K562 (cell line): ENCODE measurements around the gene SCUBE1. TPM values are rescaled to one million over a fixed set of nuclear protein-coding genes. Genes with fewer than 3 reads are reported as not detected.

Source experiments
- RERE ChIP-seq: sonication (generic); formaldehyde crosslinking; IDR thresholded peaks from 2 replicates; pipeline ENCODE4 v1.8.0; 2023; ENCODE audit warnings: missing genetic modification reagents, mild to moderate bottlenecking, borderline replicate concordance
- SPI1 ChIP-seq: IDR thresholded peaks from 2 replicates; pipeline ENCODE4 v1.6.1; 2011; ENCODE audit warnings: low read depth, low read length, control low read depth, borderline replicate concordance
- polyA plus RNA-seq, 8 experiments: library from polyadenylated mRNA; depleted of rRNA in 4 of 8; stranded (reverse) in 5 of 8; unstranded in 3 of 8; fragments of >200 nt; fragmentation: Nextera tagmentation in 2 of 8; fragmentation: Illumina TruSeq in 1 of 8; extraction: Ambion mirVana in 2 of 8; extraction: Trizol in 1 of 8; gene quantifications; 2 replicates each; pipeline versions ENCODE4 v1.2.1 to v1.2.3, GENCODE V29; 2011 to 2014; ENCODE audit warnings: inconsistent platforms in 1 of 8, missing spikeins in 1 of 8
- total RNA-seq, 7 experiments: library from RNA; depleted of rRNA in 6 of 7; stranded (reverse); fragments of >200 nt in 6 of 7; fragmentation: Illumina TruSeq in 2 of 7; extraction: Trizol in 2 of 7; gene quantifications; 2 replicates each; pipeline versions ENCODE4 v1.2.1 to v1.2.3, GENCODE V29; 2011 to 2021; ENCODE audit warnings: low replicate concordance in 1 of 7
- TF ChIP-seq, protein P1 (sequence below): sonication (generic); formaldehyde crosslinking; IDR thresholded peaks from 2 replicates; pipeline ENCODE4 v1.9.0; 2022; ENCODE audit warnings: mild to moderate bottlenecking, missing genetic modification reagents

SCUBE1 gene
- total and polyA plus RNA-seq, 9 of the 15 experiments (the other 6 are each of a cell fraction or from before 2014, with no cell fraction given), result 0.03 to 0.47 (median 0.29) TPM; not detected in 6

- TF ChIP-seq RERE (CRISPR knock-in tag) (no peak), SPI1 (no peak)
- TF ChIP-seq, protein P1, sequence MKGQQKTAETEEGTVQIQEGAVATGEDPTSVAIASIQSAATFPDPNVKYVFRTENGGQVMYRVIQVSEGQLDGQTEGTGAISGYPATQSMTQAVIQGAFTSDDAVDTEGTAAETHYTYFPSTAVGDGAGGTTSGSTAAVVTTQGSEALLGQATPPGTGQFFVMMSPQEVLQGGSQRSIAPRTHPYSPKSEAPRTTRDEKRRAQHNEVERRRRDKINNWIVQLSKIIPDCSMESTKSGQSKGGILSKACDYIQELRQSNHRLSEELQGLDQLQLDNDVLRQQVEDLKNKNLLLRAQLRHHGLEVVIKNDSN (CRISPR knock-in tag), result no peak
Observed at GRCh38 chr22:43152003-43152356, 191.2 kb downstream of the SCUBE1 start (continued).
